MCF 10A (cell line): ENCODE results near the gene RANBP3L. TPM values are rescaled to one million over a fixed set of nuclear protein-coding genes. Genes with fewer than 3 reads are reported as not detected.

Source experiments
- BruUV-seq: library from RNA; stranded (reverse); fragments of 400-500 nt; replicated peaks from 2 replicates; lab custom pipeline; 2021; lab: Mats Ljungman, UMichigan
- CTCF ChIA-PET: fragments of 300-600 bp; sonication (Branson Sonifier 250); formaldehyde crosslinking; extraction: SDS; loops from one replicate; lab custom pipeline; 2021; ENCODE audit warnings: antibody characterized with exemption, inconsistent platforms; lab: Yijun Ruan, JAX
- POLR2A ChIA-PET: fragments of 300-600, 350-650 bp; sonication (Branson Sonifier 250); formaldehyde crosslinking; extraction: SDS; loops from one replicate; lab custom pipeline; 2020; ENCODE audit warnings: antibody characterized with exemption, inconsistent platforms; lab: Yijun Ruan, JAX
- DNase-seq: peaks from one replicate; pipeline ENCODE4 v3.0.0-alpha.2; 2018; ENCODE audit not compliant: unreplicated experiment
- H3K27ac Mint-ChIP-seq: one replicate; pipeline ENCODE4 v1.8.0; 2022; ENCODE audit warnings: mild to moderate bottlenecking, low read depth, mixed read lengths; ENCODE audit not compliant: unreplicated experiment
- H3K27me3 Mint-ChIP-seq: one replicate; pipeline ENCODE4 v1.8.0; 2022; ENCODE audit warnings: mixed read lengths; ENCODE audit not compliant: insufficient read depth, unreplicated experiment
- H3K36me3 Mint-ChIP-seq: one replicate; pipeline ENCODE4 v1.8.0; 2022; ENCODE audit warnings: mild to moderate bottlenecking, moderate library complexity, mixed read lengths; ENCODE audit not compliant: insufficient read depth, unreplicated experiment
- H3K4me1 Mint-ChIP-seq: one replicate; pipeline ENCODE4 v1.8.0; 2022; ENCODE audit warnings: mixed read lengths; ENCODE audit not compliant: insufficient read depth, unreplicated experiment
- H3K4me3 Mint-ChIP-seq: one replicate; pipeline ENCODE4 v1.8.0; 2022; ENCODE audit warnings: mild to moderate bottlenecking, moderate library complexity, mixed read lengths; ENCODE audit not compliant: unreplicated experiment
- H3K9me3 Mint-ChIP-seq: one replicate; pipeline ENCODE4 v1.8.0; 2022; ENCODE audit warnings: mixed read lengths; ENCODE audit not compliant: unreplicated experiment
- CTCF ChIP-seq: fragments of 200-600 bp; IDR thresholded peaks from one replicate; pipeline ENCODE4 v1.8.0; 2022; ENCODE audit warnings: antibody characterized with exemption, mild to moderate bottlenecking; ENCODE audit not compliant: unreplicated experiment
- intact Hi-C: fragments of 100-400 bp; cut with micrococcal nuclease; formaldehyde crosslinking; loops from 2 replicates; pipeline ENCODE4 v1.14.1; 2022
- total RNA-seq: library from RNA; stranded (reverse); gene quantifications from 2 replicates; pipeline ENCODE4 v1.2.3, GENCODE V29; 2022

The RANBP3L gene
- total RNA-seq, 1 experiment from 2014 or later: not detected

- H3K27ac Mint-ChIP-seq: no peak overlapping the region
- no peaks in the 10 kb centered on the region for H3K27me3 Mint-ChIP-seq
- no peak for DNase-seq
- POLR2A ChIA-PET: no interaction called here
- TF ChIP-seq CTCF: no peak
- H3K9me3 Mint-ChIP-seq: no peaks in the 10 kb centered on the region
- CTCF ChIA-PET: interaction anchor here (0.6 to 2.4 kb wide), 2 partner anchors 16 to 102 kb away, joined by 3 to 12 read pairs; no protein-coding TSS in a partner anchor
- BruUV-seq: no TSS peak
- intact Hi-C loops: no loop called here
- H3K36me3 Mint-ChIP-seq: peaks cover 6% of the 10 kb centered on the region
- H3K4me1 Mint-ChIP-seq: no peaks in the 10 kb centered on the region
- no peak overlapping the region for H3K4me3 Mint-ChIP-seq
Observed at GRCh38 chr5:36281626-36282025, 20.1 kb downstream of the RANBP3L start.

- no peak overlapping the region for H3K27ac Mint-ChIP-seq
- peaks cover 6% of the 10 kb centered on the region for H3K36me3 Mint-ChIP-seq
- TF ChIP-seq CTCF: no peak
- POLR2A ChIA-PET: no interaction called here
- intact Hi-C loops: no loop called here
- no TSS peak for BruUV-seq
- H3K9me3 Mint-ChIP-seq: no peaks in the 10 kb centered on the region
- no peak overlapping the region for H3K4me3 Mint-ChIP-seq
- CTCF ChIA-PET: interaction anchor here (1.5 to 2.0 kb wide), 2 partner anchors 27 to 119 kb away, joined by 5 to 9 read pairs; no protein-coding TSS in a partner anchor
- DNase-seq: no peak
- no peaks in the 10 kb centered on the region for H3K27me3 Mint-ChIP-seq
- H3K4me1 Mint-ChIP-seq: no peaks in the 10 kb centered on the region
Observed at GRCh38 chr5:36279054-36279698, 22.5 kb downstream of the RANBP3L start.

- peaks cover 6% of the 10 kb centered on the region for H3K36me3 Mint-ChIP-seq
- ChIA-PET CTCF (interaction anchor here (0.9 to 2.3 kb wide), 5 partner anchors 10 to 554 kb away, joined by 3 to 10 read pairs (median 5); no protein-coding TSS in a partner anchor), POLR2A (no interaction called here)
- no peak overlapping the region for H3K4me3 Mint-ChIP-seq
- H3K27ac Mint-ChIP-seq: no peak overlapping the region
- no peaks in the 10 kb centered on the region for H3K27me3 Mint-ChIP-seq
- no peaks in the 10 kb centered on the region for H3K4me1 Mint-ChIP-seq
- no peaks in the 10 kb centered on the region for H3K9me3 Mint-ChIP-seq
- no peak for DNase-seq
- no TSS peak for BruUV-seq
- intact Hi-C loops: no loop called here
- TF ChIP-seq CTCF: no peak
Observed at GRCh38 chr5:36277521-36278176, 24.1 kb downstream of the RANBP3L start.

GRCh38 chr5:36276864-36277263 lies 24.8 kb downstream of the RANBP3L start:
- Mint-ChIP-seq H3K4me3 (no peak overlapping the region), H3K27me3 (no peaks in the 10 kb centered on the region), H3K9me3 (no peaks in the 10 kb centered on the region), H3K4me1 (no peaks in the 10 kb centered on the region), H3K27ac (no peak overlapping the region), H3K36me3 (peaks cover 6% of the 10 kb centered on the region)
- no TSS peak for BruUV-seq
- no peak for DNase-seq
- TF ChIP-seq CTCF: no peak
- intact Hi-C loops: no loop called here
- CTCF ChIA-PET: interaction anchor here (1.3 to 2.3 kb wide), 2 partner anchors 11 to 90 kb away, joined by 5 to 10 read pairs; no protein-coding TSS in a partner anchor
- POLR2A ChIA-PET: no interaction called here
